RWPE1 (cell line): ENCODE measurements around the gene VRK1.

Experiments
- CTCF ChIA-PET: fragments of 350-600 bp; sonication (Branson Sonifier 250); formaldehyde crosslinking; extraction: SDS; loops from one replicate; lab custom pipeline; 2021; lab: Yijun Ruan, JAX
- POLR2A ChIA-PET: fragments of 400-600 bp; formaldehyde crosslinking; extraction: SDS; loops from one replicate; lab custom pipeline; 2020; ENCODE audit warnings: antibody characterized with exemption; ENCODE audit not compliant: low non-redundant PET; lab: Yijun Ruan, JAX
- DNase-seq: peaks from one replicate; pipeline ENCODE4 v3.0.0; 2012; ENCODE audit warnings: low spot score
- H3K27ac ChIP-seq: fragments of 450-650 bp; 2 replicates; pipeline ENCODE4 v1.5.1; 2017
- TF ChIP-seq, protein P1 (sequence below): fragments of 450-650 bp; conservative IDR thresholded peaks from 2 replicates; pipeline ENCODE4 v1.5.1; 2017; ENCODE audit warnings: low read depth, mild to moderate bottlenecking

VRK1 gene

DNA sequence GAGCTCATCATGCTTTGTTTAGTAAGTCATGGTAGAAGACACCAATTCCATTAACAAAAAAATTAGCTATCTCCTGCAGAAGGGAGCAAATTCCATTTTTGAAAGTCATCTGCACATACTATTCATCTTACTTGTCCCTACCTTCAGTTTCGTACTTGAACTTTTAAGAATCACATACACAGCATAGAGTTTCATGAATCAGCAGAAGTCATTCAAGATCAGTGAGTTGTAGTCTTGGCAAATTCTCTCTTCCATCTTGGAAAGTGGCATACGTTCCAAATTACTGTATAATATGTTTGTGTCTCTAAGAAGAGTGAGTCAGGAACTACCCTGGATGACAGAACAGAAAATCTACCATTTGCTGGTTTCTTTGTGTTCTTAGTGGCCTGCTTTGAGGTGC, 14.1 kb downstream of the VRK1 start:
- DNase-seq: peak; percentile 4
- TF ChIP-seq, protein P1, sequence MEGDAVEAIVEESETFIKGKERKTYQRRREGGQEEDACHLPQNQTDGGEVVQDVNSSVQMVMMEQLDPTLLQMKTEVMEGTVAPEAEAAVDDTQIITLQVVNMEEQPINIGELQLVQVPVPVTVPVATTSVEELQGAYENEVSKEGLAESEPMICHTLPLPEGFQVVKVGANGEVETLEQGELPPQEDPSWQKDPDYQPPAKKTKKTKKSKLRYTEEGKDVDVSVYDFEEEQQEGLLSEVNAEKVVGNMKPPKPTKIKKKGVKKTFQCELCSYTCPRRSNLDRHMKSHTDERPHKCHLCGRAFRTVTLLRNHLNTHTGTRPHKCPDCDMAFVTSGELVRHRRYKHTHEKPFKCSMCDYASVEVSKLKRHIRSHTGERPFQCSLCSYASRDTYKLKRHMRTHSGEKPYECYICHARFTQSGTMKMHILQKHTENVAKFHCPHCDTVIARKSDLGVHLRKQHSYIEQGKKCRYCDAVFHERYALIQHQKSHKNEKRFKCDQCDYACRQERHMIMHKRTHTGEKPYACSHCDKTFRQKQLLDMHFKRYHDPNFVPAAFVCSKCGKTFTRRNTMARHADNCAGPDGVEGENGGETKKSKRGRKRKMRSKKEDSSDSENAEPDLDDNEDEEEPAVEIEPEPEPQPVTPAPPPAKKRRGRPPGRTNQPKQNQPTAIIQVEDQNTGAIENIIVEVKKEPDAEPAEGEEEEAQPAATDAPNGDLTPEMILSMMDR: no peak
- no peak overlapping the region for H3K27ac ChIP-seq
- POLR2A ChIA-PET: no interaction called here
- CTCF ChIA-PET: no interaction called here

DNA sequence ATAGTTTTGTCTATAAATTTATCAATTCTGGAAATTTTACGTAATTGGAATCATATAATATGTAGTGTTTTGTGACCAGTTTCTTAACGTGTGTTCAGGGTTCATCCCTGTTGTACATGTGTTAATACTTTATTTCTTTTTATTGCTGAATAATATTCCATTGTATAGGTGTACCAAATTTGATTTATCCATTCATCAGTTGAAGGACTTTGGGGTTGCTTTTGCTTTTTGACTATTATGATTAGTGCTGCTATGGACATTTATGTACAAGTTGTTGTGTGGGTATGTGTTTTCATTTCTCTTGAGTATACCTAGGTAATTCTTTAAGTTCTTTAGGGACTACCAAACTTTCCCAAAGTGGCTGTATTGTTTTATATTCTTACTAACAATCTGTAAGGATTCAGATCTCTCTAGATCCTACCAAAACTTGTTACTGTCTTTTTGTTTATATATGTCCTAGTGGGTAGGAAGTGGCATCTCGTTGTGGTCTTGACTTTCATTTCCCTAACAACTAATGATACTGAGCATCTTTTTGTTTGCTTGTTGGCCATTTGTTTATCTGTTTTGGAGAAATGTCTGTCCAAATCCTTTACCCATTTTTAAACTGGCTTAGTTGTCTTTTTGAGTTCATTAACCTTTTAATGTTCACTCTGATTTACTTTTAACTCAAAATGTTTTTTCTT, 14.9 kb downstream of the VRK1 start:
- DNase-seq: no peak
- no peak overlapping the region for H3K27ac ChIP-seq
- TF ChIP-seq, protein P1: no peak
- POLR2A ChIA-PET: no interaction called here
- CTCF ChIA-PET: no interaction called here

DNA sequence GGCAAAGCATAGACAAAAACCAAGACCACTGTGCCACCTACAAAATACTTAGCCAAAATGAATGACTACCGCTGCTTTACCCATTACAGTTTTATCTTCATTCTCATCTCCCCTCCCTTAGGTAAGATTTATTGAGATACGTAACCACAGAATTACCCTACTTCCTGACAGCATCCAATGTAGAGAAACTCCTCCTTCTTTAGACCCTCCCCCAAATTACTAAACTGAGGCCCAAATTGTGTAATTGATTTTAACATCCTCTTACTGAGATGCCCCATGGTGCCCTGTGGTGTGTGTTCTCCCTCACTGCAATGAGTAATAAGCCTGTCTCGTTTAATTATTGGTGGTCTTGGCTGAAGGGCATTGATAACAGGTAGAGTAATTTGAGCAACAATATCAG, 19.1 kb downstream of the VRK1 start:
- TF ChIP-seq, protein P1: no peak
- H3K27ac ChIP-seq: no peak overlapping the region
- ChIA-PET CTCF (no interaction called here), POLR2A (no interaction called here)
- no peak for DNase-seq

DNA sequence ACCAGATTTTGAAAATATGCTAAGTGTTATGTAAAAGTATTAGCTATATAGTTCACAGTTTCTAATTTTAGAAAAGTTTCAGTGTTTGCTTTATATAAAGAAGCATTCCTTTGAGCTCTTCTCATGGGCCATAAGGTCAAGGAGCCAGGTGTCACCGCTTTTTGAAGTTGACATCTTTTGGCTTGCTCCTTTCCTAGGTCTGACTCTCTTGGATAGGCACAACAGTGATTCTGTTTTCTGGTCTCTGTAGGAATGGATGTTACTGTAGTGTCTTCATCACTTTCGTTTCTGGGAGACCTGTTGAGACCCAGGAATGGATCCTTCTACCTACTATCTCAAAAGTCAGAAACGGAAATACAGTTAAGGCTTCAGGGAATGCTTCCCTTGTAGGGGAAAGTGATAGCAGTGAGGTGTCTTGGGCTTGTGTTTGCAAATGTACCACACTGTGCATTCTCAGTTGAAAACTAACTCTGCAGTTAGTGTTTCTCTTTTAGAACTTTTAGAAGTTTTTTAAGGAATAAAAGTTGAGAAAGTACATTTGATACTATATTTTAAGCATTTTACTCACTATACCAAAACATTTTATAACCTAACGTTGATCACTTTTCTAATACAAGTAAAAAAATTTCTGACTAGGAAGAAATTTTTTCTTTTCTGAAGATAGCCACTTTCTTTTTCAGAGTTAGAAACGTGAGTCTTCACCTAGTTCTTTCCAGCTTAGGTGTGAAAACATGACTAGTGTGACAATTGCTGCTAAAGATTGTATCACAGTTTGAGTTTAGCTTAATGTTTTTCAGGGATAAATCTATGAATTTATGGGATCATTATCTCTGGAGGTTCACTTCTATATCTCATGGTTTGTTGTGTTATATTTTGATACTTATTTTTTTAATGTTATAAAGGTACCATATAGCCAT, 20.8 kb downstream of the VRK1 start:
- TF ChIP-seq, protein P1: no peak
- ChIA-PET POLR2A (no interaction called here), CTCF (no interaction called here)
- DNase-seq: no peak
- H3K27ac ChIP-seq: no peak overlapping the region

DNA sequence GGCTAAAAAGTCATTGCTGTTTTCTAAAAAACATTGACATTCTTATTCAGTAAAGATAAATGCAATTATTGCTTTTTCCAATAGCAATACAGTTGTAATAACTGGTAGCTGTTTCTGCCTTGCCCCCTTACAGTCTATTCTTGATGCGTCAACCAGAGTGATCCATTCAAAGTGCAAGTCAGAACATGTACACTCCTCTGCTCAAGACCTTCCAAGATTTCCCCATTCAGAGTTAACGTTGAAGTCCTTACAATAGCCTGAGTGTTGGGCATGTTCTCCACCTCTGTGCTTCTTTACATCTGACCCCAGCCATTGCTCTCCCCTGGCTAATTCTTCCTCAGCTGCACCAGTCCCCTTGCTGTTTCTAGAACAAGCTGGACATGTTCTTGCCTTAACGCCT, 24.3 kb downstream of the VRK1 start:
- ChIA-PET CTCF (interaction anchor here (0.6 kb wide), 1 partner anchor 80 kb away, joined by 3 read pairs; no protein-coding TSS in a partner anchor), POLR2A (no interaction called here)
- TF ChIP-seq, protein P1: no peak
- DNase-seq: peak; percentile 81
- no peak overlapping the region for H3K27ac ChIP-seq

DNA sequence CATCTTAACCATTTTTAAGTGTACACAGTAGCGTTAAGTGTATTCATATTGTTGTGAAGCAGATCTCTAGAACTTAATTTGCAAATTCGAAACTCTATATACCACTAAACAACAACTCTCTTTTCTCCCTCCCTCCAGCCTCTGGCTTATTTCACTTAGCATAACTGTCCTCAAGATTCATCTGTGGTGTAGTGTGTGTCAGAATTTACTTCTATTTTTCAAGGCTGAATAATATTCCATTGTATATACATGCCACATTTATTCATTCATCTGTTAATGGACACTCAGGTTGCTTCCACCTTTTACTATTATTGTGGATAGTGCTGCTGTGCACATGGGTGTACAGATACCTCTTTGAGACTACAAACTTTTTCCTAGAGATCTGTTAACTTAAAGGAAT, 26.5 kb downstream of the VRK1 start:
- CTCF ChIA-PET: no interaction called here
- DNase-seq: no peak
- no peak overlapping the region for H3K27ac ChIP-seq
- POLR2A ChIA-PET: no interaction called here
- TF ChIP-seq, protein P1: no peak
